Measurements from ENCODE around the gene SRRM4. TPM values are rescaled to one million over a fixed set of nuclear protein-coding genes. Genes with fewer than 3 reads are reported as not detected.

Gene SRRM4
- total RNA-seq, 4 donors from 2014 or later = not detected

GRCh38 chr12:119154435-119154818, 173.1 kb downstream of the SRRM4 start:
- Histone ChIP-seq H3K27me3 (peaks cover 0 to 6% of the 10 kb centered on the region in 2 donors), H3K4me1 (no peaks in the 10 kb centered on the region), H3K27ac (no peak overlapping the region), H3K36me3 (no peaks in the 10 kb centered on the region), H3K9me3 (peaks cover 0 to 37% (median 0%) of the 10 kb centered on the region in 4 donors), H3K4me3 (no peak overlapping the region)
- WGBS, 2 donors = 63 to 68% methylated on average over 11 of the region's 11 CpGs
- TF ChIP-seq POLR2A (IDR thresholded peaks at IDR 0.05) (no peak), EP300 (IDR thresholded peaks at IDR 0.05) (no peak)
- TF ChIP-seq, protein P1, sequence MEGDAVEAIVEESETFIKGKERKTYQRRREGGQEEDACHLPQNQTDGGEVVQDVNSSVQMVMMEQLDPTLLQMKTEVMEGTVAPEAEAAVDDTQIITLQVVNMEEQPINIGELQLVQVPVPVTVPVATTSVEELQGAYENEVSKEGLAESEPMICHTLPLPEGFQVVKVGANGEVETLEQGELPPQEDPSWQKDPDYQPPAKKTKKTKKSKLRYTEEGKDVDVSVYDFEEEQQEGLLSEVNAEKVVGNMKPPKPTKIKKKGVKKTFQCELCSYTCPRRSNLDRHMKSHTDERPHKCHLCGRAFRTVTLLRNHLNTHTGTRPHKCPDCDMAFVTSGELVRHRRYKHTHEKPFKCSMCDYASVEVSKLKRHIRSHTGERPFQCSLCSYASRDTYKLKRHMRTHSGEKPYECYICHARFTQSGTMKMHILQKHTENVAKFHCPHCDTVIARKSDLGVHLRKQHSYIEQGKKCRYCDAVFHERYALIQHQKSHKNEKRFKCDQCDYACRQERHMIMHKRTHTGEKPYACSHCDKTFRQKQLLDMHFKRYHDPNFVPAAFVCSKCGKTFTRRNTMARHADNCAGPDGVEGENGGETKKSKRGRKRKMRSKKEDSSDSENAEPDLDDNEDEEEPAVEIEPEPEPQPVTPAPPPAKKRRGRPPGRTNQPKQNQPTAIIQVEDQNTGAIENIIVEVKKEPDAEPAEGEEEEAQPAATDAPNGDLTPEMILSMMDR (IDR thresholded peaks at IDR 0.05) = no peak
- DNase-seq (ENCODE audit: low spot score in 2 of 2) = no peak

- peaks cover 0 to 6% of the 10 kb centered on the region in 2 donors for H3K27me3 ChIP-seq
- no peaks in the 10 kb centered on the region for H3K36me3 ChIP-seq
- no peak overlapping the region for H3K27ac ChIP-seq
- no peak for DNase-seq (ENCODE audit: low spot score in 2 of 2)
- TF ChIP-seq, protein P1 (IDR thresholded peaks at IDR 0.05) = no peak
- TF ChIP-seq POLR2A (IDR thresholded peaks at IDR 0.05) (no peak), EP300 (IDR thresholded peaks at IDR 0.05) (no peak)
- peaks cover 0 to 26% (median 0%) of the 10 kb centered on the region in 4 donors for H3K9me3 ChIP-seq
- no peaks in the 10 kb centered on the region for H3K4me1 ChIP-seq
- WGBS, 2 donors = 49 to 66% methylated on average over 12 to 33 of the region's 35 CpGs
- H3K4me3 ChIP-seq = no peak overlapping the region
These were observed 175.2 kb downstream of the SRRM4 start for GRCh38 chr12:119156401-119157044.

DNA sequence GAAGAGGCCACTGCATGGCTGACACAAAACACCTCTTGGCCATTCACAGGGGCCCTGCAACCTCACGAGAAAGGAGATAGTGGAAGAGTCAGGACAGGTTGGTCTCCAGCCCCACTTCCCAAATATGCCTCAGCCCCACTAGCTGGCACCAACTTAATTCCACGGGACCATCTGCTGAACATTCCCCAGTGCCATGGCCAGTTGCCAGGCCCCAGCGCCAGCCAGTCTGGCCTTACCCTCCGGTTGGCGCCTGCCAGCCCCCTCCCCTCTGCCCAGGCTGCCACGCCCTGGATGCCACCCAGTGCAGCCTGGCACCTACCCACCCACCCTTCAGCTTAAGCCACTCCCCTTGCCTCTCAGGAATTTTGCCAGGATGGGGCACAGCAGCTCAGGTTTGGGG, 176.2 kb downstream of the SRRM4 start:
- H3K9me3 ChIP-seq = peaks cover 0 to 16% (median 0%) of the 10 kb centered on the region in 4 donors
- no peak for TF ChIP-seq POLR2A (IDR thresholded peaks at IDR 0.05)
- no peak for TF ChIP-seq EP300 (IDR thresholded peaks at IDR 0.05)
- TF ChIP-seq, protein P1 (IDR thresholded peaks at IDR 0.05) = no peak
- H3K4me3 ChIP-seq = no peak overlapping the region
- H3K27me3 ChIP-seq = peaks cover 0 to 6% of the 10 kb centered on the region in 2 donors
- H3K4me1 ChIP-seq = no peaks in the 10 kb centered on the region
- no peaks in the 10 kb centered on the region for H3K36me3 ChIP-seq
- no peak for DNase-seq (ENCODE audit: low spot score in 2 of 2)
- 79 to 85% methylated on average over 4 to 6 of the region's 6 CpGs for WGBS, 2 donors
- H3K27ac ChIP-seq = peak overlapping the region in 1 of 4 donors; percentile 17

DNA sequence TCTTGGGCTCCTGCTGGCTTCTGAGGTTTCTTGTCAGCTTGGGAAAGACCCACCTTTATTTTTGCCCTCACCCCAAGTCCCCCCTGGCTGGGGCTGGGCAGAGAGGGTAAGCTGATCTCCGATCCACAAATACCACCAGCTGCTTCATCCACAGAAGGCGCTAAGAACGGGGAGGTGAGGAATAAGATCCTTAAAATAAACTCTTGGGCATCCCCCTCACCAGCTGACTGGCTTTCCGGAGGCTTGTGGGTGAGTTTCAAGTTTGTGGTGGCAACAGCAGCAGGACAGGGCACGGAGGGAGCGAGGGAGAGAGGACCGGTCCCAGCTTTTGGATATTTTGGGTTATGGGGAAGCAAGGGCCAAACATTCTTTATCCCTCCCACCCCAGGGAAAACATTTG, 176.6 kb downstream of the SRRM4 start:
- 83 to 89% methylated on average over 7 of the region's 7 CpGs for WGBS, 2 donors
- H3K4me1 ChIP-seq = no peaks in the 10 kb centered on the region
- peaks cover 0 to 6% of the 10 kb centered on the region in 2 donors for H3K27me3 ChIP-seq
- H3K4me3 ChIP-seq = no peak overlapping the region
- H3K36me3 ChIP-seq = no peaks in the 10 kb centered on the region
- no peak for DNase-seq (ENCODE audit: low spot score in 2 of 2)
- TF ChIP-seq, protein P1 (IDR thresholded peaks at IDR 0.05) = no peak
- no peak for TF ChIP-seq EP300 (IDR thresholded peaks at IDR 0.05)
- no peak for TF ChIP-seq POLR2A (IDR thresholded peaks at IDR 0.05)
- H3K27ac ChIP-seq = no peak overlapping the region
- peaks cover 0 to 15% (median 0%) of the 10 kb centered on the region in 4 donors for H3K9me3 ChIP-seq

DNA sequence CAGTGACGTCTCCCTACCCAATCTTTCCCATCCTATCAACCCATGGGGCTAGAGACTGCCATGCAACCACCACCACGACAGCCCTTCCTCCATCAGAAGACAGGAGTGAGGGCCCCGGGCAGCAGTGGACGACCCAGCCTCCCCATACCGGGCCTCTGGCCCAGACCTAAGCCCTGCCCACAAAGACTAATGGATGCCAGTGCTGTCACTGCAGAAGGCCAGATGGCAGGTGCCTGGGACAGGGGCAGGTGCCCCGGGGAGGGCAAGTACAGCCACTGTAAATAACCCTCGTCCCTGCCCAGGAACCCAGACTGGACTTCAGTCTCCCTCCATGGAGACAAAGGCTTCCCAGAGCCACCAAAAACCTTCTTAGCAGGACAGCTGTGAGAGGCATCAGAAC, 177.1 kb downstream of the SRRM4 start:
- H3K27ac ChIP-seq = no peak overlapping the region
- no peaks in the 10 kb centered on the region for H3K4me1 ChIP-seq
- H3K36me3 ChIP-seq = no peaks in the 10 kb centered on the region
- WGBS, 2 donors = 59 to 76% methylated on average over 7 of the region's 7 CpGs
- peaks cover 0 to 6% of the 10 kb centered on the region in 2 donors for H3K27me3 ChIP-seq
- TF ChIP-seq POLR2A (IDR thresholded peaks at IDR 0.05) (no peak), EP300 (IDR thresholded peaks at IDR 0.05) (no peak)
- TF ChIP-seq, protein P1 (IDR thresholded peaks at IDR 0.05) = no peak
- no peak overlapping the region for H3K4me3 ChIP-seq
- H3K9me3 ChIP-seq = peaks cover 0 to 11% (median 0%) of the 10 kb centered on the region in 4 donors
- DNase-seq (ENCODE audit: low spot score in 2 of 2) = no peak

All from tibial nerve (tissue), 4 donors.